ENCODE data around the gene ZPR1.
A peak's percentile ranks its signal among the peaks of the same experiment; 100 is the strongest.

The ZPR1 gene

DNA sequence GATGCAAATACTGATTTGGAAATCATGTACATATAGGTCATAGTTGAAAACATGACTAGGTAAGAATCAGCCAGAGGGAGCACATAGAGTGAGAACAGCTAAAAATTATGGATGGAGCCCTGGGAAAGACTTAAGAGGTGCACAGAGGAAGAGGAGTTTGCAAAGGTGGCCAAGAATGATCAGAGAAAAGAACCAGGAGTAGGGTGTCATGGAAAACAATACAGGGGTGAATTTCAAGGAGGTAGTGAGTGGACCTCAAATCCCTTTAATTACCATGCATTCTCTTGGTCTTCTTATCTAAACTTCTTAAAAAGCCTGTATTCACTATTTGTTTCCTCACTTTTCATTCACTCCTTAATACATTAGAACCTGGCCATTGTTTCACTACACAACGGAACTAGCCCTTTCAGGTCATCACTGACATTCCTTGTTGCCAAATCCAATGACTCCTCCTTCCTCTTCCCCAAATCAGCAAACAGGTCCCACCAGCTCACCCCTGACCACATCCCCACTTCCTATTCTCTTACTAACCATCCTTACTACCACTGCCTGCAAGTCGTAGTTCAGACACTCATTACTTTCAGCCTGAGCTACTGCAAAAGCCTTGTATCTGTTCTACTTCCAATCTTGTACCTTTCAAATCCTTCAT is 37.6 kb downstream of the ZPR1 start:
- DNase-seq (ENCODE audit: low read depth in 2 of 2): no peak

GRCh38 chr11:116742104-116742503 is 45.7 kb downstream of the ZPR1 start:
- no peak for DNase-seq (ENCODE audit: low read depth in 2 of 2)

DNA sequence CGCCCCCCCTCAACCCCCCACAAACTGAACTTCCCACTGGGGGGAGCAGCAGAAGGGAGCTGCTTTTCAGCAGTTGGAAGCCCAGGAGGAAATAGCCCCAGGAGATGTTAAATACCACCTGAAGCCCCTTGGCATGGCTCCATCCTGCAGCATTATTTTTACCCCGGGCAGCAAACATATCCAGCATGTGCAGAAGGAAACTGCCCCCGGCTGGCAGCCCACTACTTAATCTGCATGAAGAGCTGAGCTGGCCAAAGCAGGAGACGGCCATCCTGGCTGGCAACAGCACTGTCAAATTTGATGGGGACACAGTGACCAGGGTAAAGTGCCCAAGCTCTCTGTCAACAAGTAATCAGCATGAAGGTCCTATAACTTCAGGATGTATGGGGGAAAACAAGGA is 47.1 kb downstream of the ZPR1 start:
- DNase-seq (ENCODE audit: low read depth in 2 of 2): no peak

DNA sequence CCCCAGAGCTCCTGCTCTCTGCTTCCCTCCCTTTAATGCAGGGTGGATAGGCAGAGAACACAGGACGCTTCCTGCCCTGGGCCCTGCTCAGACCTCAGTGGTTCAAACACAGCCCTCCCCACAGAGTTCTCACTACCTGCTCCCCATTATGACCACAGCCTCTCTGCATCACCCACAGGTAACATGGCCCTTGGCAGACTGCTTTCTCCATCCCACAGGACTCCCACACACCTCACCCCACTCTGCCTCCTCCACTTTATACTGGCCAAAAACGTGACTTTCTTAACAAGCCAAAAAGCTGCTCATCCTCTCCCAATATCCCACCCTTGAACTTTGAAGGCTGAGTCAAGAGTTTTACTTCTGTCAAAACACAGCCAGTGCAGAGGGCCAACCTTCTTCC is 48.8 kb downstream of the ZPR1 start:
- DNase-seq (ENCODE audit: low read depth in 2 of 2): no peak

- no peak for DNase-seq (ENCODE audit: low read depth in 2 of 2)
Observed at GRCh38 chr11:116736763-116737162, 51.1 kb downstream of the ZPR1 start.

DNA sequence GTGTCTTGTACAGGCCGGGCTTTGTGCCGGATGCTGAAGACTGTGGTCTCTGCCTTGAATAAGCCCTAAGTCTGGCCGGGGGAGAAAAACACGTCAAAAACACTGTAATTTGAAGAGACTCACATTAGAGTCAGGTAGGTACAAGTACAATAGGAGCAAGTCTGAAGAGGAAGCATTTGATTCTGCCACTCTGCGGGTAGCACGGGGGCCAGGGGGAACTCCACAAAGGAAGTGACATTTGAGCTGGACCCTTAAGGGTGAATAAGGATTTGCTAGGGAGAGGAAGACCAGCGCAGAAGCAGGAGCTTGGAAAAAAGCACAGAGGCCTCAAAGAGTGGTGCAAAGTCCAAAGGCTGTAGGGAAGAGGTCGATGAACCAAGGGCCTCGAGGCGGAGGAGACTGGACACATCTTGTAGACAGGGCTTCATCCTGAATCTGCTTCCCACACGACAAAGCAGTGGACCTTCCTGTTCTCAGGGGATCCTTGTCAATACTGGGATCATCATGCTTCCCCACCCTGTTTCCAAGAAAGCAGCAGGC is 53.8 kb downstream of the ZPR1 start:
- no peak for DNase-seq (ENCODE audit: low read depth in 2 of 2)

- no peak for DNase-seq (ENCODE audit: low read depth in 2 of 2)
Observed at GRCh38 chr11:116733043-116733755, 54.6 kb downstream of the ZPR1 start.

DNA sequence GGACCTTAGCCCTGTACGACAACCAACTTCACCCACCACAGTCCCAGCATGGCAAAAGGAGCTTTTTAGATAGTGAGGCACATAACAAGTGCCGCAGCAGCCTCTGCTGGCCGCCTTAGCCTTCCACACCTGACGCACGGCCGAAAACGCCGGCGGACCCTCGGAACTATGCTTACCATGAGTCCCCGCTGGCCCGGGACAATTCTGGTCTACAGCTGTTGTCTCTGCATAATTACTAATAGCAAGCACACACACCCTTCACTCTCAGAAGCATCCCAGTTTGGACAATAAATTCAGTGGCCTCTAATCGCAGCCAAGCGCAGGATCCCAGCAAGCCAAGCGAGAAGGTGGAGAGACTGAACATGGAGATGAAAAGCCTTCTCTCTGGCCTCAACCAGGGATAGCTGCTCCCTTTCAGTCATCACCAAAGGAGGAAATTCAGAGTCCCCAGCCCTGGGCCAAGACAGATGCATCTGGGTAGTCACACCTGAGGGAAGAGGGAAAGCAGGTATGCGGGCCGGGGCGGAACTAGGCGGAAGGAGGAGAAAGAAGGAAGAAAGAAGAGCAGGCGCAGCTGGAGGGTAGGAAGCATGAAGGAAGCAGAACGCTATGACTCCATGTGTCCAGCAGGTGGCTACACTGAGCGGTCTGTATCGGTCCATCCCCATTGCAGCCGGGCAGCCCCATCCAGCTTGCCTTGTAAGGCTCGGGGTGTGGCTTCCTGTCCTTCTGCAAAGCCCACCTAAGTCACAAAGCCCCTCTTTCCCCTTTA is 55.4 kb downstream of the ZPR1 start:
- DNase-seq (ENCODE audit: low read depth in 2 of 2): peak; percentile 13 to 22

- DNase-seq (ENCODE audit: low read depth in 2 of 2): no peak
Observed at GRCh38 chr11:116731821-116732220, 56.0 kb downstream of the ZPR1 start.

DNA sequence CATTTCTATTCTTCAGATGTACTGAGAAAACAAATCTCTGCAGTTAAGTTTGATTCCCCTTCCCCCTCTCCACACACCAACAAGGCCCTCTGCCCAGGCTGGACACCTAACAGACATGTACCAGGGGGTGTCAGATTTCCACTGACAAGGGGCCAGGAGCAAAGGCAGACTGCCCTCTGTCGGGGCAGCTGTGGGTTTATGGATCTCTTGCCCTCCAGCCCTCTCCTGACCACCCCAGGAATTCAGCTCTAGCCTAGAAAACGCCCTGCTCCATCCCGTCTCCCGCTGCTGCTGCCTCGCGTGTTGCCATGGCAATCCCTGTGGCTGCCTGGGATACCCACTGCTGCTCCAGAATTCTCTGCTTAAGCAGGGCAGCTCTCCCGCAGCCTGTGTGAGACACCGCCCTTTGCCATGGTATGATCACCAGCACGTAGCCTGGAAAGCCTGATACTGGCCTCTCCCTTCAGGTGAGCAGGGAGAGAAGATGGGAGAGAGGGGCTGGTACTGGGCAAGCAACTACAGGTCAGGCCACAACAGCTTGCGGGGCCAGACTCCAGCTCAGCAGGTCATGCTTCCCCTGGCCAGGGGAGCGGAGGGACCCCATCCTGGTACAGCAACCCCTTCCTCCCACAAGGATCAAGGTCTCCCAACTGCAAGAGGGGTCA is 56.6 kb downstream of the ZPR1 start:
- no peak for DNase-seq (ENCODE audit: low read depth in 2 of 2)

- no peak for DNase-seq (ENCODE audit: low read depth in 2 of 2)
Observed at GRCh38 chr11:116730601-116731000, 57.2 kb downstream of the ZPR1 start.

GRCh38 chr11:116730241-116730561 is 57.6 kb downstream of the ZPR1 start:
- DNase-seq (ENCODE audit: low read depth in 2 of 2): no peak

GRCh38 chr11:116729501-116730240 is 58.2 kb downstream of the ZPR1 start:
- no peak for DNase-seq (ENCODE audit: low read depth in 2 of 2)

- no peak for DNase-seq (ENCODE audit: low read depth in 2 of 2)
Observed at GRCh38 chr11:116727990-116728389, 59.8 kb downstream of the ZPR1 start.

DNA sequence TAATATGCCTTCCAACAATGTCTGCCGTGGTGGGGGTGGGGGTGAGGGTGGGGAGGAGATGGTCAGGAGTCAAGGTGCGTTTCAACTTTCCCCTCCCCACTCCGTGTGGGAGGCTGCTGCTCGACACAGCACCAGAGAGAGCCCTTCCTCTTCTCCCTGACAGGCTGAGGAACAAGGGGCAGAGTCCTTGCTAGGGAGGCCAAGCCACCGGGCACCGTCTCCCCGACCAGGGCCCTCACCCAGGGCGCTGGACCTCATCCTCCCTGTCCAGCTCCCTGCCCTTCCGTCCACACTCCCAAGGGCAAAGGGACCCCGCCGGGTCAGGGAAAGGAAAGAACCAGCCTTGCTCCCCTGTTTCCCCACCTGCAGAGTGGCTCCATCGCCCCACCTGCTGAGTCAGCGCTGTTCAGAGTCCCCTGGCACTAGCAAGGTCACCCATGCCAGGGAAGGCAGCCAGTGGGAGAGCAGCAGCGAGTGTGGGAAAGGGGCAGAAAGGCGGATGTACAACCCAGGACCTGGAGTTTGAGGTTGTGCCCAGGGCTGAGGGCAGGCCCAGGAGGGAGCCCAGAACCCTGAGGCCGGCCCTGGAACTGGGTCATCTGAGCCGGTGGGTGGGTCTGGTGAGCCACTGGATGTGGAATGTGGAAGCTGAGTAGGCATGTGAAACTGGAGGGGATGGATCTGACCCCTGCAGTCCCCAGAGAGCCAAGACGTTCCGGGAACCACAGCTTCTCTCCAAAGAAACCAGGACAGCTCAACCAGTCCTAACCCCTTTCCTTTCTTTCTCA is 62.2 kb downstream of the ZPR1 start:
- DNase-seq (ENCODE audit: low read depth in 2 of 2): no peak

DNA sequence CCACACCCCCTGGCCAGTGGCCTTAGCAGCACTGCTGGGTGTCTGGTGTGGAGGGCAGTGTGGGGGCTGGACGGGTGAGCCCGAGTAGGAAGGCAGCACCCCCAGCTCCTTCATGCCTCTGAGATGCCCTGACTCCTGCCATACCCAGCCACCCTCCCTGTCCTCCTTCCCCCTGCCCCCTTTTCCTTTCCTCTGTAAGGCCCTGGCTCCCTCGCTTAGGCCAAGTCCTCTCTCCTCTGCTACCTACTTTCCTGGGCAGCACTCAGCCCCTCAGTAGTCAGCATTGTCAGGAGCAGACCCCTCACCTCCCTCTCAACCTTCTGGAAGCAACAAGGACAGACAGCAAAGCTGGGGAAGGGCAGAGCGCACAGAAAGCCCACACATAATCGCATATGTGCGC is 63.0 kb downstream of the ZPR1 start:
- no peak for DNase-seq (ENCODE audit: low read depth in 2 of 2)

Measured in stimulated activated CD8-positive, alpha-beta memory T cell treated with anti-CD3 and anti-CD28 coated beads, Interleukin-7, amount 100 ng/mL, for 4 hours (primary cell).